NCI-H146 (cell line): ENCODE results near the gene TSPAN17.

Experiments
- DNase-seq: peaks from one replicate; lab custom pipeline; 2025; lab: John Stamatoyannopoulos, UW

The TSPAN17 gene

GRCh38 chr5:176660530-176660859 lies 13.2 kb downstream of the TSPAN17 start:
- DNase-seq: peak; percentile 54

- DNase-seq: peak; percentile 54
Measured at GRCh38 chr5:176660860-176661641, 13.8 kb downstream of the TSPAN17 start.

GRCh38 chr5:176661676-176662075 lies 14.4 kb downstream of the TSPAN17 start:
- no peak for DNase-seq

- no peak for DNase-seq
Measured at GRCh38 chr5:176662371-176663333, 15.4 kb downstream of the TSPAN17 start.

GRCh38 chr5:176663566-176663965 lies 16.3 kb downstream of the TSPAN17 start:
- no peak for DNase-seq

GRCh38 chr5:176664479-176664878 lies 17.2 kb downstream of the TSPAN17 start:
- no peak for DNase-seq

GRCh38 chr5:176664886-176665285 lies 17.6 kb downstream of the TSPAN17 start:
- DNase-seq: no peak

GRCh38 chr5:176665517-176665916 lies 18.2 kb downstream of the TSPAN17 start:
- no peak for DNase-seq

GRCh38 chr5:176667637-176668036 lies 20.4 kb downstream of the TSPAN17 start:
- no peak for DNase-seq

GRCh38 chr5:176670449-176670848 lies 23.2 kb downstream of the TSPAN17 start:
- DNase-seq: no peak

GRCh38 chr5:176671399-176671798 lies 24.1 kb downstream of the TSPAN17 start:
- DNase-seq: no peak

- DNase-seq: no peak
Measured at GRCh38 chr5:176671890-176672747, 24.8 kb downstream of the TSPAN17 start.

- DNase-seq: no peak
Measured at GRCh38 chr5:176673651-176674583, 26.6 kb downstream of the TSPAN17 start.

- DNase-seq: no peak
Measured at GRCh38 chr5:176674799-176675198, 27.5 kb downstream of the TSPAN17 start.

- no peak for DNase-seq
Measured at GRCh38 chr5:176675676-176676360, 28.5 kb downstream of the TSPAN17 start.

- DNase-seq: no peak
Measured at GRCh38 chr5:176676361-176676824, 29.1 kb downstream of the TSPAN17 start.

- DNase-seq: no peak
Measured at GRCh38 chr5:176677209-176677939, 30.1 kb downstream of the TSPAN17 start.

GRCh38 chr5:176678584-176678983 lies 31.3 kb downstream of the TSPAN17 start:
- DNase-seq: no peak
